HG03103 (cell line): ENCODE data around the gene ABCC5.
"Not testable (repeated sequence)": the region's sequence is repeated elsewhere in the genome, so short reads cannot be mapped to it uniquely, and the experiment has no call there.

Experiments
- ATAC-seq: cut with Tn5 transposase; IDR thresholded peaks from one replicate; pipeline ENCODE4 v1.9.1; 2021; ENCODE audit warnings: low read depth; ENCODE audit not compliant: unreplicated experiment

Gene ABCC5

GRCh38 chr3:184016811-184017671 is 643 bp downstream of the ABCC5 start:
- peak; percentile 64 for ATAC-seq

- no peak for ATAC-seq
Measured at GRCh38 chr3:184016169-184016570, 1.5 kb downstream of the ABCC5 start.

- no peak for ATAC-seq
Measured at GRCh38 chr3:184015381-184016019, 2.2 kb downstream of the ABCC5 start.

- ATAC-seq = no peak
Measured at GRCh38 chr3:184011937-184012889, 5.5 kb downstream of the ABCC5 start.

GRCh38 chr3:184011230-184011876 is 6.3 kb downstream of the ABCC5 start:
- ATAC-seq = no peak

- no peak for ATAC-seq
Measured at GRCh38 chr3:184008161-184008560, 9.5 kb downstream of the ABCC5 start.

- ATAC-seq = not testable (repeated sequence)
Measured at GRCh38 chr3:184007143-184007813, 10.4 kb downstream of the ABCC5 start.

GRCh38 chr3:184005941-184006507 is 11.7 kb downstream of the ABCC5 start:
- ATAC-seq = peak; percentile 87

GRCh38 chr3:184004476-184004875 is 13.2 kb downstream of the ABCC5 start:
- ATAC-seq = no peak

- ATAC-seq = no peak
Measured at GRCh38 chr3:184003187-184003967, 14.3 kb downstream of the ABCC5 start.

GRCh38 chr3:184002469-184002868 is 15.2 kb downstream of the ABCC5 start:
- no peak for ATAC-seq

GRCh38 chr3:184001761-184002160 is 15.9 kb downstream of the ABCC5 start:
- no peak for ATAC-seq

GRCh38 chr3:183991403-183991802 is 26.3 kb downstream of the ABCC5 start:
- ATAC-seq = no peak

GRCh38 chr3:183988216-183988790 is 29.4 kb downstream of the ABCC5 start:
- no peak for ATAC-seq

GRCh38 chr3:183987000-183987600 is 30.6 kb downstream of the ABCC5 start:
- no peak for ATAC-seq

- no peak for ATAC-seq
Measured at GRCh38 chr3:183984749-183985729, 32.6 kb downstream of the ABCC5 start.
